ENCODE results near the gene USP34. TPM values are rescaled to one million over a fixed set of nuclear protein-coding genes. Genes with fewer than 3 reads are reported as not detected.
"Not testable (repeated sequence)": the region's sequence is repeated elsewhere in the genome, so short reads cannot be mapped to it uniquely, and the experiment has no call there.

Gene USP34
- total and polyA plus RNA-seq, 7 donors, result 40.2 to 71.5 (median 54.0) TPM

- Histone ChIP-seq H3K36me3 (ENCODE audit: insufficient read depth in 1 of 2, low read depth in 1 of 2) (no peaks in the 10 kb centered on the region), H3K27me3 (ENCODE audit: insufficient read depth in 3 of 3, low read length in 2 of 3) (no peaks in the 10 kb centered on the region), H3K4me3 (no peak overlapping the region), H3K4me1 (peaks cover 43% of the 10 kb centered on the region), H3K9me3 (no peaks in the 10 kb centered on the region), H3K27ac (peak overlapping the region; percentile 75)
- ATAC-seq, result peak in 3 of 4 donors; percentile 50 to 64 (median 63)
- WGBS, 3 donors, result 21 to 42% (median 24%) methylated on average over 5 of the region's 5 CpGs
- intact Hi-C loops (cut with DNase I), result no loop called here
- no peak for DNase-seq
- TF ChIP-seq CTCF (IDR thresholded peaks at IDR 0.05), result no peak
Measured at GRCh38 chr2:61456070-61456745, 14.7 kb downstream of the USP34 start.

GRCh38 chr2:61454972-61455371 lies 15.9 kb downstream of the USP34 start:
- WGBS, 3 donors, result 75 to 92% (median 79%) methylated on average over 8 of the region's 8 CpGs
- Histone ChIP-seq H3K4me1 (peaks cover 40% of the 10 kb centered on the region), H3K27ac (peak overlapping the region; percentile 17)
- H3K27me3 ChIP-seq (ENCODE audit: insufficient read depth in 3 of 3, low read length in 2 of 3); ATAC-seq; H3K4me3 ChIP-seq; H3K9me3 ChIP-seq; DNase-seq; H3K36me3 ChIP-seq (ENCODE audit: insufficient read depth in 1 of 2, low read depth in 1 of 2); intact Hi-C loops (cut with DNase I): not testable (repeated sequence)

GRCh38 chr2:61454383-61454782 lies 16.5 kb downstream of the USP34 start:
- no peak for DNase-seq
- Histone ChIP-seq H3K36me3 (ENCODE audit: insufficient read depth in 1 of 2, low read depth in 1 of 2) (no peaks in the 10 kb centered on the region), H3K27me3 (ENCODE audit: insufficient read depth in 3 of 3, low read length in 2 of 3) (no peaks in the 10 kb centered on the region), H3K9me3 (no peaks in the 10 kb centered on the region), H3K4me3 (no peak overlapping the region), H3K4me1 (peaks cover 35% of the 10 kb centered on the region), H3K27ac (no peak overlapping the region)
- WGBS, 3 donors, result 97 to 99% (median 99%) methylated on average over 5 of the region's 5 CpGs
- TF ChIP-seq CTCF (IDR thresholded peaks at IDR 0.05), result no peak
- intact Hi-C loops (cut with DNase I), result no loop called here
- no peak for ATAC-seq

- Histone ChIP-seq H3K27ac (no peak overlapping the region), H3K27me3 (ENCODE audit: insufficient read depth in 3 of 3, low read length in 2 of 3) (no peaks in the 10 kb centered on the region), H3K36me3 (ENCODE audit: insufficient read depth in 1 of 2, low read depth in 1 of 2) (no peaks in the 10 kb centered on the region), H3K9me3 (no peaks in the 10 kb centered on the region), H3K4me1 (peaks cover 26% of the 10 kb centered on the region), H3K4me3 (no peak overlapping the region)
- DNase-seq, result no peak
- TF ChIP-seq CTCF (IDR thresholded peaks at IDR 0.05), result no peak
- no peak for ATAC-seq
- 89 to 91% (median 90%) methylated on average over 8 of the region's 8 CpGs for WGBS, 3 donors
- intact Hi-C loops (cut with DNase I), result no loop called here
Measured at GRCh38 chr2:61452392-61452791, 18.5 kb downstream of the USP34 start.

- no peaks in the 10 kb centered on the region for H3K36me3 ChIP-seq (ENCODE audit: insufficient read depth in 1 of 2, low read depth in 1 of 2)
Measured at GRCh38 chr2:61451178-61451577, 19.7 kb downstream of the USP34 start.

More at GRCh38 chr2:61451178-61451577, 19.7 kb downstream of the USP34 start:
- intact Hi-C loops (cut with DNase I), result no loop called here
- Histone ChIP-seq H3K27me3 (ENCODE audit: insufficient read depth in 3 of 3, low read length in 2 of 3) (no peaks in the 10 kb centered on the region), H3K4me3 (no peak overlapping the region), H3K4me1 (peaks cover 25% of the 10 kb centered on the region), H3K9me3 (no peaks in the 10 kb centered on the region), H3K27ac (no peak overlapping the region)
- WGBS, 3 donors, result 46 to 58% (median 52%) methylated on average over 9 of the region's 9 CpGs
- no peak for TF ChIP-seq CTCF (IDR thresholded peaks at IDR 0.05)
- ATAC-seq, result peak in 2 of 4 donors; percentile 69 to 74
- DNase-seq, result no peak

Measured in psoas muscle (tissue), 8 donors.